ENCODE measurements around the gene ZNF20. TPM values are rescaled to one million over a fixed set of nuclear protein-coding genes. Genes with fewer than 3 reads are reported as not detected.
"Not testable (repeated sequence)": the region's sequence is repeated elsewhere in the genome, so short reads cannot be mapped to it uniquely, and the experiment has no call there.

Gene ZNF20
- total RNA-seq, 2 experiments from 2014 or later, result 1.5 to 2.7 TPM

DNA sequence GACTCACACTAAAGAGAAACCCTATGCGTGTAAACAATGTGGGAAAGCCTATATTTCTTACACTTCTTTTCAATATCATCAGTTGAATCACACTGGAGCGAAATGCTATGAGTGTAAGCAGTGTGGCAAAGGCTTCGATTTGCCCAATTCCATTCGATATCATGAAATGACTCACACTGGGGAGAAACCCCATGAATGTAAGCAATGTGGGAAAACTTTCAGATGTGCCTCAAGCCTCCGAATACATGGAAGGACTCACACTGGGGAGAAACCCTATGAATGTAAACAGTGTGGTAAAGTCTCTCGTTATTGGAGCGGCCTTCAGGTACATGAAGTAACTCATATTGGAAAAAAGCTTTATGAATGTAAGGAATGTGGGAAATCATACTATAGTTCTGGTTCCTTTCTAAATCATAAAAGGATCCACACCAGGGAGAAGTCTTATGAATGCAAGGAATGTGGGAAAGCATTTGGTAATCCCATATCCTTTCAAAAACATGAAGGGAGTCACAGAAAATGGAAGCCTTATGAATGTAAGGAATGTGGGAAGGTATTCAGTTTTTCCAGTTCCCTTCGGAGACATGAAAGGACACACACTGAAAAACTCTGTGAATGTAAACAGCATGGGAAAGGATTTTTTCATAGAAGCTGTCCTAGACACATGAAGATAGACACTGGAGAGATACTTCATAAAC is 28.1 kb downstream of the ZNF20 start:
- ChIA-PET POLR2A (no interaction called here), CTCF (interaction anchor here (1.8 to 2.2 kb wide), 2 partner anchors 21 to 53 kb away, joined by 7 read pairs; no protein-coding TSS in a partner anchor)
- no peak for DNase-seq
- peaks cover 2% of the 10 kb centered on the region for H3K27me3 Mint-ChIP-seq
- peaks cover 35% of the 10 kb centered on the region for H3K36me3 Mint-ChIP-seq
- no peak overlapping the region for H3K27ac Mint-ChIP-seq
- intact Hi-C loops (cut with micrococcal nuclease), result loop anchor here (1.0 to 2.0 kb wide), 2 partner anchors 28 to 47 kb away; partner anchors contain the start of genes ZNF20 and ZNF844
- H3K4me1 Mint-ChIP-seq (ENCODE audit: low read depth), result peaks cover 28% of the 10 kb centered on the region
- peaks cover 33% of the 10 kb centered on the region for H3K9me3 Mint-ChIP-seq
- H3K4me3 Mint-ChIP-seq, result no peak overlapping the region

DNA sequence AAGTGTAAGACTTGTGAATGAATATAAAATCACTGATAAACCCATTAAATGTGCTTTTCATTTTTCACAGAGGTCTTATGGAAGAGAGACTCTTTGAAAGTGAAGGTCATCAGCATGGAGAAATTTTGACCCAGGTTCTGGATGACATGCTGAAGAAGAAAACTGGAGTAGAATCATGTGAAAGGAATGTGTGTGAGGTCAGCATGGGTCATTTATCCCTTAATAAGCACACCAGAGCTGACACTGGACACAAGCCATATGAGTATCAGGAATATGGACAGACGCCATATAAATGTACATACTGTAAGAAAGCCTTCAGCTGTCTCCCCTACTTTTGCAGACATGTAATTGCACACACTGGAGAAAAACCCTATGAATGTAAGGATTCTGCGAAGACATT is 29.0 kb downstream of the ZNF20 start:
- intact Hi-C loops (cut with micrococcal nuclease), result no loop called here
- ChIA-PET CTCF (no interaction called here), POLR2A (no interaction called here)
- DNase-seq, result no peak
- H3K4me1 Mint-ChIP-seq (ENCODE audit: low read depth), result peaks cover 28% of the 10 kb centered on the region
- H3K27ac Mint-ChIP-seq, result no peak overlapping the region
- peaks cover 2% of the 10 kb centered on the region for H3K27me3 Mint-ChIP-seq
- H3K4me3 Mint-ChIP-seq, result no peak overlapping the region
- peaks cover 35% of the 10 kb centered on the region for H3K36me3 Mint-ChIP-seq
- peaks cover 33% of the 10 kb centered on the region for H3K9me3 Mint-ChIP-seq

DNA sequence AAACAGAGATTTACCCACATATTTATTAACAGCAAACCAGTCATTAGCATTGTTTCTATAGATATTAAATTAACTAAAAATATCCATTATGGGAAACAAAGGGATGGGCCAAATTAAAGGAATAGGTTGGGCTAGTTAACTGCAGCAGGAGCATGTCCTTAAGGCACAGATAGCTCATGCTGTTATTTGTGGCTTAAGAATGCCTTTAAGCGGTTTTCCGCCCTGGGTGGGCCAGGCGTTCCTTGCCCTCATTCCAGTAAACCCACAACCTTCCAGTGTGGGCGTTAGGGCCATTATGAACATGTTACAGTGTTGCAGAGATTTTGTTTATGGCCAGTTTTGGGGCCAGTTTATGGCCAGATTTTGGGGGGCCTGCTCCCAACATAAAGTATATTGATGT is 36.2 kb downstream of the ZNF20 start:
- CTCF ChIA-PET, result interaction anchor here (0.7 to 1.3 kb wide), 2 partner anchors 13 to 16 kb away, joined by 3 to 4 read pairs; no protein-coding TSS in a partner anchor
- DNase-seq; H3K4me1 Mint-ChIP-seq (ENCODE audit: low read depth); H3K27me3 Mint-ChIP-seq; H3K36me3 Mint-ChIP-seq; intact Hi-C loops (cut with micrococcal nuclease); POLR2A ChIA-PET; H3K27ac Mint-ChIP-seq; H3K4me3 Mint-ChIP-seq; H3K9me3 Mint-ChIP-seq: not testable (repeated sequence)

GRCh38 chr19:12098040-12098439 is 42.1 kb downstream of the ZNF20 start:
- Mint-ChIP-seq H3K4me1 (ENCODE audit: low read depth) (peaks cover 2% of the 10 kb centered on the region), H3K36me3 (peaks cover 12% of the 10 kb centered on the region), H3K27ac (no peak overlapping the region), H3K9me3 (peaks cover 7% of the 10 kb centered on the region), H3K4me3 (no peak overlapping the region), H3K27me3 (peaks cover 5% of the 10 kb centered on the region)
- intact Hi-C loops (cut with micrococcal nuclease), result no loop called here
- ChIA-PET POLR2A (interaction anchor here (0.7 kb wide), 1 partner anchor 176 kb away, joined by 4 read pairs; no protein-coding TSS in a partner anchor), CTCF (no interaction called here)
- no peak for DNase-seq

DNA sequence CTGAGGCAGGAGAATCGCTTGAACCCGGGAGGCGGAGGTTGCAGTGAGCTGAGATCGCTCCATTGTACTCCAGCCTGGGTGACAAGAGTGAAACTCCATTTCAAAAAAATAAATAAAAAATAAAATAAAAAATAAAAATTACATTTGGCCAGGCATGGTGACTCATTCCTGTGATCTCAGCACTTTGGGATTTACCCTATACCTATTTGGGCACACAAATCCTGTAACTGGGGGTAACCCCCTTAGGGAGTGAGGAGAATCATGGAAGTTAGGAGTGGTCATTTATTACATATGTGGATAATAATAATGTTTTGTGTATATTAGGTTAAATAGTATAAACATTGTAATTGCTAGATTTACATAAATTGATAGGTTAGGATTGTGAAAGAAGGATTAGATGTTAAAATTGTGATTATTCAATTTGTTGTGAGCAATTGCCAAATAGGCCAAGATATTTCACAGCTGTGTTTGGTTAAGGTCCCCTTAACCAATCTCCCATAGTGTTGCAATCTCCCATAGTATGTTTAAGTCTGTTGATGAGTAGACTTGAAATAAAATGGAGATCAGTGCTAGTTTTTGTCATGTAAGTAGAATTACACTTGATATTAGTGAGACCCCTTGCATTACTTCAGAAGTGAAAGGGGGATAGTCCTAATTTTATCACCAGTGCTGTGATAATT is 44.9 kb downstream of the ZNF20 start:
- Mint-ChIP-seq H3K27ac (no peak overlapping the region), H3K4me3 (no peak overlapping the region), H3K4me1 (ENCODE audit: low read depth) (peaks cover 11% of the 10 kb centered on the region), H3K36me3 (peaks cover 12% of the 10 kb centered on the region), H3K27me3 (peaks cover 14% of the 10 kb centered on the region), H3K9me3 (peaks cover 7% of the 10 kb centered on the region)
- intact Hi-C loops (cut with micrococcal nuclease), result no loop called here
- DNase-seq, result no peak
- CTCF ChIA-PET, result no interaction called here
- POLR2A ChIA-PET, result interaction anchor here (0.7 kb wide), 1 partner anchor 45 kb away, joined by 3 read pairs; the partner anchor contains the start of gene ZNF20

GRCh38 chr19:12093777-12094176 is 46.4 kb downstream of the ZNF20 start:
- CTCF ChIA-PET, result no interaction called here

GRCh38 chr19:12092956-12093355 is 47.2 kb downstream of the ZNF20 start:
- peaks cover 1% of the 10 kb centered on the region for H3K9me3 Mint-ChIP-seq
- H3K36me3 Mint-ChIP-seq, result peaks cover 7% of the 10 kb centered on the region
- H3K27ac Mint-ChIP-seq, result no peak overlapping the region
- intact Hi-C loops (cut with micrococcal nuclease), result no loop called here
- ChIA-PET CTCF (interaction anchor here (1.1 to 5.6 kb wide), 3 partner anchors 44 to 169 kb away, joined by 3 to 106 read pairs (median 83); partner anchors contain the start of gene ZNF20), POLR2A (interaction anchor here (1.3 kb wide), 1 partner anchor 47 kb away, joined by 3 read pairs; the partner anchor contains the start of gene ZNF20)
- H3K27me3 Mint-ChIP-seq, result peaks cover 14% of the 10 kb centered on the region
- peak overlapping the region; percentile 80 for H3K4me3 Mint-ChIP-seq
- DNase-seq, result no peak
- peaks cover 11% of the 10 kb centered on the region for H3K4me1 Mint-ChIP-seq (ENCODE audit: low read depth)

More at GRCh38 chr19:12093777-12094176, 46.4 kb downstream of the ZNF20 start:
- peaks cover 9% of the 10 kb centered on the region for H3K36me3 Mint-ChIP-seq
- H3K27me3 Mint-ChIP-seq, result peaks cover 14% of the 10 kb centered on the region
- no peak overlapping the region for H3K27ac Mint-ChIP-seq
- no peak overlapping the region for H3K4me3 Mint-ChIP-seq
- POLR2A ChIA-PET, result no interaction called here
- DNase-seq, result no peak
- intact Hi-C loops (cut with micrococcal nuclease), result no loop called here
- peaks cover 11% of the 10 kb centered on the region for H3K4me1 Mint-ChIP-seq (ENCODE audit: low read depth)
- H3K9me3 Mint-ChIP-seq, result peaks cover 4% of the 10 kb centered on the region

DNA sequence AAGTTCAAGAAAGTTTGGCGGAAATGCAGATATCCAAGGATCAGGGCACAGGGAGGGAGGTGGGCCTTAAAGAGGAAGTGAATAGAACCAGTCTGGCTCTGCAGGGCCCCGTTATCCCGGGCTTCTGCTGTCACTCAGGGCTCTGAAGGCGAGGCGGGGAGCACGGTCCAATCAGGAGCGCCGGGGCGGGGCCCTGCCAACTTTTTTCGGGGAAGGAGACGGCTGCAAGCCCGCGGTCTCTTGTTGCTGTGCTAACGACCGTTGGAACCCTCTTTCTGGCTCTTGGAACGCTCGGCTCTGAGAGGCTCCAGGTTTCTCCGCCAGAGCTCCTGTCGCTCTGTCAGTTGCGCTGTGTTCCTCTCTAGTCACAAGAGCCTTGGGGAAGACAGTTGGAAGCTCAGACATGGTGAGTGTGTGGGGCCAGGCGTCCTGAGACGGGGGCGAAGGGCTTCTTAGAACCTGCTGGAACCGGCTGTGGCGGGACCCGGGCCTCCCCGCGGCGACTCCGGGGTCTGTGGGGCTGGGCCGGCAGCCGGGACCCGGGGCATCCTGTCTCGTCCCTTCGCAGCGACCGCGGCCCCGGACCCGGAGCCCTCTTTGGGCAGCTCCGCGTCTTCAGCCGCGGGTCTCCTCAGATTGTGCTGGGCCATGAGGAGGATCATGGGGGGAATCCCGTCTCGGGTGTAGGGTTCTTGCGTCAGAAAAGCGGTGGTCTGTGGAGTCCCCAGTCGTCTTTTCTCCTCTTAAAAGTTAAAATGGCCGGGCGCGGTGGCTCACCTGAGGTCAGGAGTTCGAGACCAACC is 47.9 kb downstream of the ZNF20 start:
- Mint-ChIP-seq H3K9me3 (no peaks in the 10 kb centered on the region), H3K27me3 (peaks cover 14% of the 10 kb centered on the region), H3K4me1 (ENCODE audit: low read depth) (peaks cover 11% of the 10 kb centered on the region), H3K27ac (no peak overlapping the region), H3K4me3 (peak overlapping the region; percentile 80), H3K36me3 (peaks cover 4% of the 10 kb centered on the region)
- POLR2A ChIA-PET, result interaction anchor here (1.0 to 1.3 kb wide), 2 partner anchors 25 to 48 kb away, joined by 3 read pairs; partner anchors contain the start of gene ZNF20
- CTCF ChIA-PET, result interaction anchor here (1.1 to 5.6 kb wide), 5 partner anchors 33 to 168 kb away, joined by 3 to 106 read pairs (median 39); partner anchors contain the start of gene ZNF20
- DNase-seq, result peak; percentile 84
- intact Hi-C loops (cut with micrococcal nuclease), result no loop called here

DNA sequence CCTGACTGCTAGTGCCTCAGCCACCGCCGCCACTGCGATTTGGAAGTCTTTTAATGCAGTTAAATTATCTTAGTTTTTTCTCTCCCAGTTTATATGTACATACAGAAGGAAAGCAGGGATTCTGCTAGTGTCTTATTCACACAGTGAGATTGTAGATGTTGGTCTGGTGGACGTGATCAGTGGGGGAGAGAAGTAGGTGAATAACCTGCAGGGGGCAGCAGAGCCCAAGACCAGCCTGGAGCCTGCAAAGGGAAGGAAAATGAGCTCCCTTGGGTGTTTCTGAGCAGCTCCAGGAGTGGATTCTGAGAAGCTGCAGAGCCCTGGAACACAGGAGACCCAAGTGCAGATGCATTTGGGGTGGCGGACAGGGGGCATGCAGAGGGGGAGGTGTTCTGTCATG is 49.3 kb downstream of the ZNF20 start:
- ChIA-PET CTCF (interaction anchor here (0.6 to 5.6 kb wide), 41 partner anchors 8 to 405 kb away, joined by 3 to 106 read pairs (median 5); partner anchors contain the start of genes ZNF136, ZNF20, ZNF44 and ZNF441), POLR2A (interaction anchor here (0.7 to 1.0 kb wide), 3 partner anchors 31 to 50 kb away, joined by 3 to 6 read pairs (median 4); partner anchors contain the start of gene ZNF20)
- peaks cover 14% of the 10 kb centered on the region for H3K27me3 Mint-ChIP-seq
- H3K27ac Mint-ChIP-seq, result no peak overlapping the region
- no peak overlapping the region for H3K4me3 Mint-ChIP-seq
- intact Hi-C loops (cut with micrococcal nuclease), result loop anchor here (1.0 to 2.0 kb wide), 2 partner anchors 32 to 50 kb away; no protein-coding TSS in a partner anchor
- H3K9me3 Mint-ChIP-seq, result peaks cover 3% of the 10 kb centered on the region
- DNase-seq, result peak; percentile 84
- H3K36me3 Mint-ChIP-seq, result peaks cover 6% of the 10 kb centered on the region
- H3K4me1 Mint-ChIP-seq (ENCODE audit: low read depth), result peaks cover 11% of the 10 kb centered on the region

DNA sequence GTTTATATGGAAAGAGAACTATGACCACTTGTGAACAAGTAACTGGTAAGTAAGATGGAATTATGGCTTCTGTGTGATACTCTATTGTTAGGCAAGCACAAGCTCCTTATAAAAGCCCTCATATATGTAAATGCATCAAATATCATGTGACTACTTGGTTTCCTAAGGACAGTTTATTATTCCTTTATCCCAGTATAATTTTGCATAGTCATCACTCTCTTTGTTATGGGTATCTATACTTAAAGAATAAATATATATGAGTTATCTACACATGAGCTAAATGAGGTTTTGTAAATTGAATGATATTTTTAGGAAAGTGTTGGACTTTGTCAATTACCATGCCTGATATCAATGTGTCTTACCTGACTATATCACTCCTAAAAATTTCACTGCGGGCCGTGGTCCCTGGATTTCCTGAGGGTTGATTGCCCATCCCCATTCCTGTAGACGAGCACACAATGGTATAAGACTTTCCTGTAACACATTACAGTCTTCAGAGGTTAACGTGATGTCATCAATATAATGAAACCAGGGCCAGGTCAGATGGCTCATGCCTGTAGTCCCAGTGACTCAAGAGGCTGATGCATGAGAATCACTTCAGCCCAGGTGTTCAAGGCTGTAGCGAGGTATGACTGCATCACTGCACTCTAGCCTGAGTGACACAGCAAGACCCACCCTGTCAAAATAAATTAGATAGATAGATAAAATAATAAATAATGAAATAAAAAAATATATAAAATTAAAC is 54.9 kb downstream of the ZNF20 start:
- Mint-ChIP-seq H3K36me3 (peaks cover 11% of the 10 kb centered on the region), H3K4me1 (ENCODE audit: low read depth) (no peaks in the 10 kb centered on the region), H3K27me3 (no peaks in the 10 kb centered on the region), H3K9me3 (peaks cover 20% of the 10 kb centered on the region), H3K4me3 (no peak overlapping the region), H3K27ac (no peak overlapping the region)
- CTCF ChIA-PET, result interaction anchor here (0.6 to 2.3 kb wide), 2 partner anchors 26 to 55 kb away, joined by 3 to 10 read pairs; partner anchors contain the start of gene ZNF20
- intact Hi-C loops (cut with micrococcal nuclease), result no loop called here
- POLR2A ChIA-PET, result no interaction called here
- DNase-seq, result no peak

DNA sequence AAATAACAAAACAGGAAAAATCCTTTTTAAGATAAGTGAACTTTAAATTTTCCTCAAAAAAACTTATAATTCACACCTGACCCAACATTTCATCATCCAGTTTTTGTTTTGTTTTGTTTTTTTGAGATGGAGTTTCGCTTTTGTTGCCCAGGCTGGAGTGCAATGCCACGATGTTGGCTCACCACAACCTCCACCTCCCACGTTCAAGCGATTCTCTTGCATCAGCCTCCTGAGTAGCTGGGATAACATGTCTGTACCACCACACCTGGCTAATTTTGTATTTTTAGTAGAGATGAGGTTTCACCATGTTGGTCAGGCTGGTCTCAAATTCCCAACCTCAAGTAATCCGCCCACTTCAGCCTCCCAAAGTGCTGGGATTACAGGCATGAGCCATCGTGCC is 56.8 kb downstream of the ZNF20 start:
- intact Hi-C loops (cut with micrococcal nuclease); H3K4me3 Mint-ChIP-seq; DNase-seq; H3K4me1 Mint-ChIP-seq (ENCODE audit: low read depth); POLR2A ChIA-PET; H3K27ac Mint-ChIP-seq; H3K27me3 Mint-ChIP-seq: not testable (repeated sequence)
- peaks cover 18% of the 10 kb centered on the region for H3K36me3 Mint-ChIP-seq
- CTCF ChIA-PET, result interaction anchor here (0.6 to 0.7 kb wide), 2 partner anchors 8 to 54 kb away, joined by 3 read pairs; no protein-coding TSS in a partner anchor
- peaks cover 29% of the 10 kb centered on the region for H3K9me3 Mint-ChIP-seq

Data from activated CD4-positive, alpha-beta memory T cell treated with anti-CD3 and anti-CD28 coated beads for 36 hours (primary cell).